Measurements from ENCODE around the gene TP73.

DNA sequence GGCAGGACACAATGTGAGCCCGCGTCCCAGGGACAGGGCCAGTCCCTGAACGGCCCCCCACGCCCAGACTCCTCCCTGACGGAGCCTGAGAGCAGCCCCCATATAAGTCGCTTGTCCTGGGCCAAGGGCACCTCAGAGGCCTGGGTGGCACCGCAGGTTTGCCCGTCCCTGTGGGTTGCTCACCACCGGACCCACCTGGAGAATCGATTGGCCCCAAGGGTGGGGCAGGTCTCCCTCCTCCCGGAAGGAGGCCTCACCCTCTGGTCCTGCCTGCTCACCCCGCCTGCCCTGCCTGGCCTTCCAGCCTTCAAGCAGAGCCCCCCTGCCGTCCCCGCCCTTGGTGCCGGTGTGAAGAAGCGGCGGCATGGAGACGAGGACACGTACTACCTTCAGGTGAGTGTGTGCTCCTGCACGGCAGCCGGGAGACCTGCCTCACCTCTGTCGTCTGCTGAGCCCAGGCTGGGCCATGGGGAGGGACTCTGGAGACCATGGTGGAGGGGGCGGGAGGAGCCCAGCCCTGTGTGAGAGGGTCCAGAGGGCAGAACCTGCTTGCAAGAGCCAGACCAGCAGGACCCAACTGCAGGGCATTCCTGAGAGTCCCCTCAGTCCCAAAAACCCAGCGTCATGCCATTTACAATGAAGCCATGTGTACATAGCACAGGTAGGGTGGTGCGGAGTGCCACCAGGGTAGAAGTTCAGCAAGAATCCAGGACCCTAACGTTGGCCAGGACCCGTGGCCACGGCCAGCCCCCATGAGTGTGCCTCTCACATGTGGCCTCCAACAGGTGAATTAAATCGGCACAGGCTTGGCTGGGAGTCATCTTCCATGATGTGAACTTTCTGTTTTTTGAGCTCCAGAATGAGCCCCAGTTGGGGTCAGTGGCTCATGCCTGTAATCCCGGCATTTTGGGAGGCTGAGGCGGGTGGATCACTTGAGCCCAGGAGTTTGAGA is 75.8 kb downstream of the TP73 start:
- TF ChIP-seq SIN3A (IDR thresholded peaks at IDR 0.05; ENCODE audit: borderline replicate concordance, insufficient read depth, low read length) (no peak), POLR2AphosphoS5 (IDR thresholded peaks at IDR 0.05; ENCODE audit: low read depth, low read length) (no peak), TAF1 (IDR thresholded peaks at IDR 0.05; ENCODE audit: borderline replicate concordance, insufficient read depth, low read length) (no peak)
- TF ChIP-seq, protein P1, sequence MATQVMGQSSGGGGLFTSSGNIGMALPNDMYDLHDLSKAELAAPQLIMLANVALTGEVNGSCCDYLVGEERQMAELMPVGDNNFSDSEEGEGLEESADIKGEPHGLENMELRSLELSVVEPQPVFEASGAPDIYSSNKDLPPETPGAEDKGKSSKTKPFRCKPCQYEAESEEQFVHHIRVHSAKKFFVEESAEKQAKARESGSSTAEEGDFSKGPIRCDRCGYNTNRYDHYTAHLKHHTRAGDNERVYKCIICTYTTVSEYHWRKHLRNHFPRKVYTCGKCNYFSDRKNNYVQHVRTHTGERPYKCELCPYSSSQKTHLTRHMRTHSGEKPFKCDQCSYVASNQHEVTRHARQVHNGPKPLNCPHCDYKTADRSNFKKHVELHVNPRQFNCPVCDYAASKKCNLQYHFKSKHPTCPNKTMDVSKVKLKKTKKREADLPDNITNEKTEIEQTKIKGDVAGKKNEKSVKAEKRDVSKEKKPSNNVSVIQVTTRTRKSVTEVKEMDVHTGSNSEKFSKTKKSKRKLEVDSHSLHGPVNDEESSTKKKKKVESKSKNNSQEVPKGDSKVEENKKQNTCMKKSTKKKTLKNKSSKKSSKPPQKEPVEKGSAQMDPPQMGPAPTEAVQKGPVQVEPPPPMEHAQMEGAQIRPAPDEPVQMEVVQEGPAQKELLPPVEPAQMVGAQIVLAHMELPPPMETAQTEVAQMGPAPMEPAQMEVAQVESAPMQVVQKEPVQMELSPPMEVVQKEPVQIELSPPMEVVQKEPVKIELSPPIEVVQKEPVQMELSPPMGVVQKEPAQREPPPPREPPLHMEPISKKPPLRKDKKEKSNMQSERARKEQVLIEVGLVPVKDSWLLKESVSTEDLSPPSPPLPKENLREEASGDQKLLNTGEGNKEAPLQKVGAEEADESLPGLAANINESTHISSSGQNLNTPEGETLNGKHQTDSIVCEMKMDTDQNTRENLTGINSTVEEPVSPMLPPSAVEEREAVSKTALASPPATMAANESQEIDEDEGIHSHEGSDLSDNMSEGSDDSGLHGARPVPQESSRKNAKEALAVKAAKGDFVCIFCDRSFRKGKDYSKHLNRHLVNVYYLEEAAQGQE (IDR thresholded peaks at IDR 0.05; ENCODE audit: insufficient read depth in 1 of 2, low read depth in 2 of 2, low read length in 2 of 2), result no peak
